SK-MEL-5 (cell line): Measurements from ENCODE around the gene HMBS. TPM values are rescaled to one million over a fixed set of nuclear protein-coding genes. Genes with fewer than 3 reads are reported as not detected.

Experiments
- DNase-seq: peaks from one replicate; pipeline ENCODE4 v3.0.0-alpha.2; 2016; ENCODE audit warnings: low read depth, low spot score
- in situ Hi-C: cut with HindIII; loops from 2 replicates; pipeline ENCODE4 v1.10.0; 2016; ENCODE audit warnings: low sequenced_read_pairs, high pct_unique_total_duplicates, low pct_unique_long_range_greater_than_20kb
- total RNA-seq: library from RNA; depleted of rRNA; stranded (reverse); fragments of >200 nt; shearing (Covaris generic); gene quantifications from 2 replicates; pipeline ENCODE4 v1.2.3, GENCODE V29; 2014

Gene HMBS
- total RNA-seq, 1 experiment from 2014 or later, result 6.7 TPM

GRCh38 chr11:119061256-119061655, 23.4 kb upstream of the HMBS start:
- DNase-seq, result no peak
- in situ Hi-C loops, result no loop called here

- DNase-seq, result no peak
- in situ Hi-C loops, result no loop called here
Measured at GRCh38 chr11:119062779-119063178, 21.9 kb upstream of the HMBS start.

- peak; percentile 61 for DNase-seq
- in situ Hi-C loops, result no loop called here
Measured at GRCh38 chr11:119065369-119065768, 19.3 kb upstream of the HMBS start.

- in situ Hi-C loops, result no loop called here
- peak; percentile 92 for DNase-seq
Measured at GRCh38 chr11:119067371-119068222, 17.1 kb upstream of the HMBS start, which contains the start of gene VPS11. VPS11 (plus strand) TSS chr11:119067818; CDS start chr11:119067824, 6 bp downstream.

- no peak for DNase-seq
- in situ Hi-C loops, result no loop called here
Measured at GRCh38 chr11:119077839-119078238, 6.8 kb upstream of the HMBS start.

- in situ Hi-C loops, result no loop called here
- DNase-seq, result no peak
Measured at GRCh38 chr11:119078675-119079420, 5.8 kb upstream of the HMBS start.

- in situ Hi-C loops, result no loop called here
Measured at GRCh38 chr11:119081682-119082260, 2.9 kb upstream of the HMBS start.

GRCh38 chr11:119085437-119085847, 761 bp downstream of the HMBS start:
- in situ Hi-C loops, result no loop called here
- DNase-seq, result no peak

More at GRCh38 chr11:119081682-119082260, 2.9 kb upstream of the HMBS start:
- peak; percentile 33 for DNase-seq

GRCh38 chr11:119087123-119087522, 2.4 kb downstream of the HMBS start:
- DNase-seq, result no peak
- in situ Hi-C loops, result no loop called here

GRCh38 chr11:119087747-119088241, 3.1 kb downstream of the HMBS start:
- in situ Hi-C loops, result no loop called here
- DNase-seq, result no peak

- in situ Hi-C loops, result no loop called here
- no peak for DNase-seq
Measured at GRCh38 chr11:119088406-119088805, 3.7 kb downstream of the HMBS start.

- DNase-seq, result no peak
- in situ Hi-C loops, result no loop called here
Measured at GRCh38 chr11:119089319-119089718, 4.6 kb downstream of the HMBS start.

- in situ Hi-C loops, result no loop called here
- DNase-seq, result no peak
Measured at GRCh38 chr11:119091178-119091577, 6.5 kb downstream of the HMBS start.

- in situ Hi-C loops, result no loop called here
- DNase-seq, result no peak
Measured at GRCh38 chr11:119091966-119092879, 7.5 kb downstream of the HMBS start.

- no peak for DNase-seq
- in situ Hi-C loops, result no loop called here
Measured at GRCh38 chr11:119092880-119093842, 8.5 kb downstream of the HMBS start.
